ENCODE results near the gene C5orf22. TPM values are rescaled to one million over a fixed set of nuclear protein-coding genes. Genes with fewer than 3 reads are reported as not detected.
"Not testable (repeated sequence)": the region's sequence is repeated elsewhere in the genome, so short reads cannot be mapped to it uniquely, and the experiment has no call there.

C5orf22 gene
- total and polyA plus RNA-seq, 10 donors, result 5.3 to 25.8 (median 19.0) TPM

GRCh38 chr5:31598640-31599611 is 66.8 kb downstream of the C5orf22 start:
- no peak overlapping the region for H3K4me3 ChIP-seq
- no peaks in the 10 kb centered on the region for H3K36me3 ChIP-seq
- no peak for DNase-seq
- H3K9me3 ChIP-seq, result no peaks in the 10 kb centered on the region
- no peak overlapping the region for H3K27ac ChIP-seq
- peaks cover 0 to 25% (median 0%) of the 10 kb centered on the region in 7 donors for H3K27me3 ChIP-seq (replicated peaks in 1 of 7)
- H3K4me1 ChIP-seq, result peaks cover 0 to 8% (median 0%) of the 10 kb centered on the region in 6 donors
- 66 to 71% (median 70%) methylated on average over 5 of the region's 5 CpGs for WGBS, 5 donors
- TF ChIP-seq POLR2AphosphoS5 (IDR thresholded peaks at IDR 0.05) (no peak), CTCF (IDR thresholded peaks at IDR 0.05 in 8 of 11, conservative IDR thresholded peaks at IDR 0.05 in 3 of 11) (no peak), POLR2A (IDR thresholded peaks at IDR 0.05) (no peak)
- intact Hi-C loops (cut with DNase I; ENCODE audit: low total_unique reads), result no loop called here

- DNase-seq; H3K4me3 ChIP-seq; H3K4me1 ChIP-seq; H3K9me3 ChIP-seq; H3K36me3 ChIP-seq; intact Hi-C loops (cut with DNase I; ENCODE audit: low total_unique reads); H3K27ac ChIP-seq: not testable (repeated sequence)
- peaks cover 0 to 12% (median 0%) of the 10 kb centered on the region in 7 donors for H3K27me3 ChIP-seq (replicated peaks in 1 of 7)
- 78 to 92% (median 87%) methylated on average over 4 of the region's 4 CpGs for WGBS, 5 donors
Measured at GRCh38 chr5:31602305-31602704, 70.2 kb downstream of the C5orf22 start.

GRCh38 chr5:31604240-31604639 is 72.1 kb downstream of the C5orf22 start:
- intact Hi-C loops (cut with DNase I; ENCODE audit: low total_unique reads), result no loop called here
- Histone ChIP-seq H3K4me3 (no peak overlapping the region), H3K27ac (no peak overlapping the region), H3K36me3 (no peaks in the 10 kb centered on the region), H3K9me3 (no peaks in the 10 kb centered on the region), H3K27me3 (replicated peaks in 1 of 7) (peaks cover 0 to 3% (median 0%) of the 10 kb centered on the region in 7 donors), H3K4me1 (no peaks in the 10 kb centered on the region)
- DNase-seq, result no peak
- no peak for TF ChIP-seq CTCF (IDR thresholded peaks at IDR 0.05 in 8 of 11, conservative IDR thresholded peaks at IDR 0.05 in 3 of 11)
- TF ChIP-seq POLR2A (IDR thresholded peaks at IDR 0.05), result no peak
- no peak for TF ChIP-seq POLR2AphosphoS5 (IDR thresholded peaks at IDR 0.05)
- WGBS, 5 donors, result 65 to 88% (median 77%) methylated on average over 2 of the region's 2 CpGs

- H3K27me3 ChIP-seq (replicated peaks in 1 of 7), result no peaks in the 10 kb centered on the region
- no peaks in the 10 kb centered on the region for H3K9me3 ChIP-seq
- no peak for DNase-seq
- H3K27ac ChIP-seq, result no peak overlapping the region
- no peaks in the 10 kb centered on the region for H3K36me3 ChIP-seq
- 83 to 91% (median 88%) methylated on average over 2 of the region's 2 CpGs for WGBS, 5 donors
- no peaks in the 10 kb centered on the region for H3K4me1 ChIP-seq
- H3K4me3 ChIP-seq, result no peak overlapping the region
- intact Hi-C loops (cut with DNase I; ENCODE audit: low total_unique reads), result no loop called here
- TF ChIP-seq CTCF (IDR thresholded peaks at IDR 0.05 in 8 of 11, conservative IDR thresholded peaks at IDR 0.05 in 3 of 11), result no peak
- no peak for TF ChIP-seq POLR2AphosphoS5 (IDR thresholded peaks at IDR 0.05)
- TF ChIP-seq POLR2A (IDR thresholded peaks at IDR 0.05), result no peak
Measured at GRCh38 chr5:31604644-31605043, 72.5 kb downstream of the C5orf22 start.

Small RNA genes lying within 50 kb of the gene (small RNA-seq; reads per million reads assigned to genes)
- gene RF00019 (0 reads per million in 4 donors), gene RNU6-363P (0 reads per million in 4 donors)

Other genes starting within 250 kb of the C5orf22 start
- 10 to 100 TPM; 34.8 to 56.7 (median 45.8) TPM for gene DROSHA, start 208 bp upstream of the C5orf22 start, total RNA-seq
- 10 to 100 TPM; 39.4 to 68.5 (median 53.2) TPM for gene DROSHA, start 208 bp upstream of the C5orf22 start, polyA plus RNA-seq
- gene PDZD2, start 106.8 kb downstream of the C5orf22 start, total RNA-seq, result 1 to 10 TPM in 6 of 7 donors, under 1 TPM in 1; 0.70 to 4.7 (median 2.9) TPM
- under 1 TPM; 0.09 to 0.74 (median 0.39) TPM for gene PDZD2, start 106.8 kb downstream of the C5orf22 start, polyA plus RNA-seq